ENCODE results near the gene ACSL6. TPM values are rescaled to one million over a fixed set of nuclear protein-coding genes. Genes with fewer than 3 reads are reported as not detected.
A peak's percentile ranks its signal among the peaks of the same experiment; 100 is the strongest.

ACSL6 gene
- total and polyA plus RNA-seq, 5 donors, result 1.7 to 6.7 (median 3.0) TPM

GRCh38 chr5:131997026-131997726, 14.3 kb downstream of the ACSL6 start:
- ATAC-seq, result no peak
- intact Hi-C loops (cut with DNase I), result no loop called here
- Histone ChIP-seq H3K27me3 (ENCODE audit: control insufficient read depth, insufficient read depth) (no peaks in the 10 kb centered on the region), H3K4me3 (ENCODE audit: low read length) (no peak overlapping the region), H3K4me1 (ENCODE audit: control insufficient read depth, insufficient read depth, low read length) (peaks cover 6% of the 10 kb centered on the region), H3K9me3 (ENCODE audit: control insufficient read depth, low read length) (no peaks in the 10 kb centered on the region), H3K27ac (ENCODE audit: low read length) (no peak overlapping the region)
- 92% methylated on average over 5 of the region's 5 CpGs for WGBS
- DNase-seq, result no peak

GRCh38 chr5:131996210-131997025, 15.0 kb downstream of the ACSL6 start:
- WGBS, result 55% methylated on average over 6 of the region's 6 CpGs
- DNase-seq (no peak), ATAC-seq (peak in 1 of 2 donors; percentile 34)
- Histone ChIP-seq H3K4me1 (ENCODE audit: control insufficient read depth, insufficient read depth, low read length) (peaks cover 3% of the 10 kb centered on the region), H3K9me3 (ENCODE audit: control insufficient read depth, low read length) (no peaks in the 10 kb centered on the region), H3K27me3 (ENCODE audit: control insufficient read depth, insufficient read depth) (no peaks in the 10 kb centered on the region), H3K27ac (ENCODE audit: low read length) (no peak overlapping the region), H3K4me3 (ENCODE audit: low read length) (no peak overlapping the region)
- intact Hi-C loops (cut with DNase I), result no loop called here

- Histone ChIP-seq H3K27me3 (ENCODE audit: control insufficient read depth, insufficient read depth) (no peaks in the 10 kb centered on the region), H3K4me1 (ENCODE audit: control insufficient read depth, insufficient read depth, low read length) (no peaks in the 10 kb centered on the region), H3K9me3 (ENCODE audit: control insufficient read depth, low read length) (no peaks in the 10 kb centered on the region), H3K27ac (ENCODE audit: low read length) (no peak overlapping the region), H3K4me3 (ENCODE audit: low read length) (no peak overlapping the region)
- no peak for DNase-seq
- intact Hi-C loops (cut with DNase I), result no loop called here
- ATAC-seq, result no peak
- 75% methylated on average over 7 of the region's 7 CpGs for WGBS
Measured at GRCh38 chr5:131994533-131995226, 16.8 kb downstream of the ACSL6 start.

GRCh38 chr5:131994090-131994489, 17.4 kb downstream of the ACSL6 start:
- DNase-seq (no peak), ATAC-seq (no peak)
- intact Hi-C loops (cut with DNase I), result no loop called here
- Histone ChIP-seq H3K27ac (ENCODE audit: low read length) (no peak overlapping the region), H3K9me3 (ENCODE audit: control insufficient read depth, low read length) (no peaks in the 10 kb centered on the region), H3K4me1 (ENCODE audit: control insufficient read depth, insufficient read depth, low read length) (no peaks in the 10 kb centered on the region), H3K27me3 (ENCODE audit: control insufficient read depth, insufficient read depth) (no peaks in the 10 kb centered on the region), H3K4me3 (ENCODE audit: low read length) (no peak overlapping the region)
- 64% methylated on average over 7 of the region's 7 CpGs for WGBS

GRCh38 chr5:131993676-131994075, 17.8 kb downstream of the ACSL6 start:
- H3K27me3 ChIP-seq (ENCODE audit: control insufficient read depth, insufficient read depth), result no peaks in the 10 kb centered on the region
- intact Hi-C loops (cut with DNase I), result no loop called here
- H3K4me1 ChIP-seq (ENCODE audit: control insufficient read depth, insufficient read depth, low read length), result no peaks in the 10 kb centered on the region
- ATAC-seq (no peak), DNase-seq (no peak)
- no peak overlapping the region for H3K27ac ChIP-seq (ENCODE audit: low read length)
- no peak overlapping the region for H3K4me3 ChIP-seq (ENCODE audit: low read length)
- 93% methylated on average over 4 of the region's 4 CpGs for WGBS
- no peaks in the 10 kb centered on the region for H3K9me3 ChIP-seq (ENCODE audit: control insufficient read depth, low read length)

- intact Hi-C loops (cut with DNase I), result no loop called here
- H3K4me3 ChIP-seq (ENCODE audit: low read length), result no peak overlapping the region
- no peaks in the 10 kb centered on the region for H3K9me3 ChIP-seq (ENCODE audit: control insufficient read depth, low read length)
- ATAC-seq, result no peak
- no peak overlapping the region for H3K27ac ChIP-seq (ENCODE audit: low read length)
- 70% methylated on average over 5 of the region's 5 CpGs for WGBS
- DNase-seq, result no peak
- H3K27me3 ChIP-seq (ENCODE audit: control insufficient read depth, insufficient read depth), result no peaks in the 10 kb centered on the region
- no peaks in the 10 kb centered on the region for H3K4me1 ChIP-seq (ENCODE audit: control insufficient read depth, insufficient read depth, low read length)
Measured at GRCh38 chr5:131992370-131992769, 19.1 kb downstream of the ACSL6 start.

GRCh38 chr5:131991593-131992324, 19.7 kb downstream of the ACSL6 start:
- intact Hi-C loops (cut with DNase I), result no loop called here
- no peak for DNase-seq

GRCh38 chr5:131990716-131991115, 20.7 kb downstream of the ACSL6 start:
- ATAC-seq, result no peak
- 94% methylated on average over 13 of the region's 13 CpGs for WGBS
- intact Hi-C loops (cut with DNase I), result no loop called here
- no peak overlapping the region for H3K27ac ChIP-seq (ENCODE audit: low read length)
- H3K27me3 ChIP-seq (ENCODE audit: control insufficient read depth, insufficient read depth), result no peaks in the 10 kb centered on the region
- DNase-seq, result no peak
- H3K4me3 ChIP-seq (ENCODE audit: low read length), result no peak overlapping the region
- no peaks in the 10 kb centered on the region for H3K4me1 ChIP-seq (ENCODE audit: control insufficient read depth, insufficient read depth, low read length)
- no peaks in the 10 kb centered on the region for H3K9me3 ChIP-seq (ENCODE audit: control insufficient read depth, low read length)

More at GRCh38 chr5:131991593-131992324, 19.7 kb downstream of the ACSL6 start:
- Histone ChIP-seq H3K9me3 (ENCODE audit: control insufficient read depth, low read length) (no peaks in the 10 kb centered on the region), H3K27ac (ENCODE audit: low read length) (no peak overlapping the region), H3K4me3 (ENCODE audit: low read length) (no peak overlapping the region), H3K27me3 (ENCODE audit: control insufficient read depth, insufficient read depth) (no peaks in the 10 kb centered on the region), H3K4me1 (ENCODE audit: control insufficient read depth, insufficient read depth, low read length) (no peaks in the 10 kb centered on the region)
- no peak for ATAC-seq
- WGBS, result 54% methylated on average over 10 of the region's 10 CpGs

GRCh38 chr5:131988601-131989000, 22.9 kb downstream of the ACSL6 start:
- Histone ChIP-seq H3K9me3 (ENCODE audit: control insufficient read depth, low read length) (no peaks in the 10 kb centered on the region), H3K27ac (ENCODE audit: low read length) (no peak overlapping the region), H3K4me3 (ENCODE audit: low read length) (no peak overlapping the region), H3K4me1 (ENCODE audit: control insufficient read depth, insufficient read depth, low read length) (no peaks in the 10 kb centered on the region), H3K27me3 (ENCODE audit: control insufficient read depth, insufficient read depth) (no peaks in the 10 kb centered on the region)
- intact Hi-C loops (cut with DNase I), result no loop called here
- WGBS, result 92% methylated on average over 6 of the region's 6 CpGs
- DNase-seq (no peak), ATAC-seq (no peak)

- no peak overlapping the region for H3K4me3 ChIP-seq (ENCODE audit: low read length)
- no peaks in the 10 kb centered on the region for H3K27me3 ChIP-seq (ENCODE audit: control insufficient read depth, insufficient read depth)
- ATAC-seq, result no peak
- WGBS, result 78% methylated on average over 3 of the region's 3 CpGs
- no peaks in the 10 kb centered on the region for H3K9me3 ChIP-seq (ENCODE audit: control insufficient read depth, low read length)
- H3K27ac ChIP-seq (ENCODE audit: low read length), result no peak overlapping the region
- no peaks in the 10 kb centered on the region for H3K4me1 ChIP-seq (ENCODE audit: control insufficient read depth, insufficient read depth, low read length)
- intact Hi-C loops (cut with DNase I), result no loop called here
- DNase-seq, result no peak
Measured at GRCh38 chr5:131987251-131987650, 24.2 kb downstream of the ACSL6 start.

Measured in right cardiac atrium (tissue), 5 donors.